GM19043 (cell line): ENCODE measurements around the gene ARHGEF37.

ENCODE experiments used
- ATAC-seq: cut with Tn5 transposase; IDR thresholded peaks from one replicate; pipeline ENCODE4 v1.9.1; 2021; ENCODE audit warnings: low read depth; ENCODE audit not compliant: unreplicated experiment

Gene ARHGEF37

DNA sequence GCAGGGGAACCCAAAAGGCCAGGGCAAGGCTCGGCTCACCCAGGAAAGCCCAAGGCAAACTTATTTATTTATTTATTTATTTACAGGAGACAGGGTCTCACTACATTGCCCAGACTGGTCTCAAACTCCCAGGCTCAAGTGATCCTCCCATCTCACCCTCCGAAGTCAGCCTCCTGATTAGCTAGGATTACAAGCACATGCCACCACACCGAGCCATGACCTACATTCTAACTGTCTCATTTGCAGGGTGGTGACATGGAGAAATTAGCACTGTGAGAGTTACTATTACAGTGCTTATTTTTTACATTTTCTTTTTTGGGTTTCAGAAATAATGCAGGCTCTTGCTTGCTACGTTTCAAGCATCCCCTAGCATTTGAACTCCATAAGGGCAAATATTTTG, 18.1 kb downstream of the ARHGEF37 start:
- no peak for ATAC-seq

DNA sequence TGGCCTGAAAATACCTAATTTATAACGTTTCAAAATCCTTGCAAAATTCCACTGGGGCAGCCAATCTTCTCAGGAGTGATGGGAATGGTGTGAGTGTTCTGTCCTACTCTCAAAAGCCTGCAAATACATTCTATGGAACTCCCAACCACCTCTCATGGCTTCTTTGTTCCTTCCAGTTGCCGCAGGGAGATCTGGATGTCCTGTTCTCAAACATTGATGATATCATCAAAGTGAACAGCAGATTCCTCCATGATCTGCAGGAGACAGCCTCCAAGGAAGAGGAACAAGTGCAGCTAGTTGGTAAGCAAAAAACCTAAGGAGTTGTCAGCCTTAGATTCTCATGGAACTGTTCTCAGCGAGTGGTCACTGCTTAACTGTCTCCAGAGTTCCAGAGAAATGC, 19.6 kb downstream of the ARHGEF37 start:
- no peak for ATAC-seq

DNA sequence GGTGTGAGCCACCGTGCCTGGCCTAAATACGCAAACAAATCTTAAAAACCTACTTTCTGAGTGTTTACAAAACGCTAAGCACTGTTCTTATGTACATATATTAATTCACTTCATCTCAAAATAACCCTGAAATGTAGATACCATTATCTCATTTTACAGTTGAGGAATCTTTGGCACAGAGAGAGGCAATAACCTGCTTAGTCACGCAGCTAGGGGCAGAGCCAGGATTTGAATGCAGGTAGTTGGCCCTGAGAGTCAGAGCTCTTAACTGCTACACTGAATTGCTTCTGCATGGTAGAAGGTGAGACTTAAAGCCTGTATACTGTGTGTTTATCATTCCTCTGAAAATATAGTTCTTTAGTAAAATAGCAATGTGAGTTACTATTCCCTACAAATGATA, 21.9 kb downstream of the ARHGEF37 start:
- no peak for ATAC-seq

DNA sequence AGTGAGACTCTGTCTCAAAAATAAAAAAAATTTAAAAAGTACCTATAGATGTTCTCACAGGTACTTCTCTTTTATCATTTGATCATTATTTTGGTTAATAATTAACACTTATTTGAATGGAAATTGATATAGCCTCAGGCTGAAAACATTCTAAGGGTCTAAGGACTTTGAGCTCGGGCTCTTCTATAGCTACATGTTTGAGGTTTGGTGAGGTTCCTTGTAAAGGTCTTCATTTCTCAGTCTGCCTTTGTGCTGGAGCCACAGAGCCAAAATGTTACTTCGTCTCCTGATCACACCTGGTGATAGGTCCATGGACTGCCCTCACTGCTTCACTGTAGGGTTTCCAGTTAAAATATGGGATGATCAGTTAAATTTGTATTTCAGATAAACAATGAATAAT, 22.6 kb downstream of the ARHGEF37 start:
- ATAC-seq, result no peak

DNA sequence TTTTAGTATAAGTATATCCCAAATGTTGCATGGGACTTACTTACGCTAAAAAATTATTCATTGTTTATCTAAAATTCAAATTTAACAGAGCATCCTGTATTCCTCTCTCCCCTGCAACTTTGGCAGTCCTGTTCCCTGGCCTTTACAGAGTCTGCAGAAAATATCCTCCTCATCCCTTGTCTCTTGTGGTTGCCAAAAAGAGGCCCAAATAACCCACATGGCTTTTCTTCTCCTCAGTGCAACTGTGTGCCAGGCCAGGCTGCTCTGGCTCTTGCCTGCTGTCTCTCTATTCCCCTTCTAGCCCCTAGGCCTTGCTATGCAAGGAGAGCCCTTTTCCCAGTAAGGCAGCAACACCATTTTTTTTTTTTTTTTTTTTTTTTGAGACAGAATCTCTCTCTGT, 23.0 kb downstream of the ARHGEF37 start:
- no peak for ATAC-seq

DNA sequence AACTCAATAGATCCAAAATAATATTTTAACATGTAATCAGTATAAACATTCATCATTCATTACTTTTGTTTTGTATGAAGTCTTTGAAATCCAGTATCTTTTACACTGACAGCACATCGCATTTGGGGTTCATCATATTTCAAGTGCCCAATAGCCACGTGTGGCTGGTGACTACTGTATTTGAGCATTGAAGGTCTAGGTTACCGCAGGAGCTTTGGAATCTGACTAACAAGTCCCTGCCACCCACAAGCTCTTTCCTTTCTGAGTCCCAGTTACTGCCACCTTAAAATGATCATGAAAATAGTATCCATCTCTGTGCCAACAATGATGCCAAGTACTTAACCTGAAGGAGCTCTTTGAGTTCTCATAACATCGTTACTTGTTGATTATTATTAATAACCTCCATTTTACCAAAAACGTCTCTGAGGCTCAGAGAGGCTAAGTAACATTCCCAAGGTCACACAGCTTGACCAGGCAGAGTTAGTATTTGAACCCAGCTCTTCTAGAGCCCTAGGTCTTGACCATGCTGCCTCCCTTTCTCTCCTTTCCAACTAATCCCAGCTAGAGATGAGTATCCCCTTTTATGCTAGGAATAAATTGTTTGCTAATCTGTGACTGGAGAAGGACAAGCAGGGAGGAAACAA, 24.2 kb downstream of the ARHGEF37 start:
- no peak for ATAC-seq

DNA sequence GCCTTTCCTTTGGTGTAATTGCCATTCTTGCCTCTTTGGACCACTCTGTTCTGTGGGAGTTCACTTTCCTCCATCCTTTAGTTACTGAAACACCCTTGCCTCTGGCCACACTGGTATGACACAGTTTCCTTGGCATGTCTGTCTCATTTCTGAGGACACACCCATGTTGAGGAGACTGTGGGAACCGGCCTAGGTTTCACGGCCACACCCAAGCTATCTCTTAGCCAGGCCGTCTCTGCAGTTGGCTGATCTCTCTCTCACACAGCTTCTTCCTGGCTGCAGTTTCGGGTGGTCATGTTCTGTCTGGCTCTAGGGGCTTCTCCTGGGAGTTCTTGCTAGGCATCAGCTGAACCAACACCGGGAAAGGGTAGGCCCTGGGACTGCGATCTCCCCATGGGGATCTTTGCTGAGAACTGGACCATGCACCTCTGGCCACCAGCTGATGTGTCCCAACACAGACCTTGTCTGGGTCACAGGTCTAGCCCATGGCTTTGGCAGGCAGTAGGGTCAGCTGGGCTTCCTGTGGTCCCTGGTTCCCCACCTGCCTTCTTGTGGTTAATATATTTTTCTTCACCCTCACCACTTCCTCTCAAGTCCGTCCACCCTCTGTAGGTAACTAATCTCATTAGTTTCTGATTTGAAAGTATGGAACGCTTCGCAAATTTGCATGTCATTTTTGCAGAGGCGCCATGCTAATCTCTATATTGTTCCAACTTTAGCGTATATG, 24.9 kb downstream of the ARHGEF37 start:
- ATAC-seq, result peak; percentile 95

DNA sequence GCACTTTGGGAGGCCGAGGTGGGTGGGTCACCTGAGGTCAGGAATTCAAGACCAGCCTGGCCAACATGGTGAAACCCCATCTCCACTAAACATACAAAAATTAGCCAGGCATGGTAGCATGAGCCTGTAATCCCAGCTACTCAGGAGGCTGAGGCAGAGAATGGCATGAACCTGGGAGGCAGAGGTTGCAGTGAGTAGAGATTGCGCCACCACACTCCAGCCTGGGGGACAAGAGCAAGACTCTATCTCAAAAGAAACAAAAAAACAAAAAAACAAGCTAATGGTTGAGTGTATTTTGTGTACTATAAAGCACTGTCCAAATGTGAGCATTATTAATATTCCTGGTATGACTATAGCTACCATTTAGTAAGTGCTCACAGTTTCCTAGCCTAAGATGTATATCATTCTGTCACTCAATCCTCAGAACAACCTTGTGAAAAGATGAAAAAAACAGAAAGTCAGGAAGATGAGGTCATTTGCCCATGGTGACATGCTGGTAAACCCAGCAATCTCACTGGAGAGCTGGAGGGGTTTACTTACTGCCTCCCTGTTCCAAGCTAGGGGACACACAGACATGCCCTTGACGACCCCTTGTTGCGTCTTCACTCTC, 27.7 kb downstream of the ARHGEF37 start:
- ATAC-seq, result no peak

DNA sequence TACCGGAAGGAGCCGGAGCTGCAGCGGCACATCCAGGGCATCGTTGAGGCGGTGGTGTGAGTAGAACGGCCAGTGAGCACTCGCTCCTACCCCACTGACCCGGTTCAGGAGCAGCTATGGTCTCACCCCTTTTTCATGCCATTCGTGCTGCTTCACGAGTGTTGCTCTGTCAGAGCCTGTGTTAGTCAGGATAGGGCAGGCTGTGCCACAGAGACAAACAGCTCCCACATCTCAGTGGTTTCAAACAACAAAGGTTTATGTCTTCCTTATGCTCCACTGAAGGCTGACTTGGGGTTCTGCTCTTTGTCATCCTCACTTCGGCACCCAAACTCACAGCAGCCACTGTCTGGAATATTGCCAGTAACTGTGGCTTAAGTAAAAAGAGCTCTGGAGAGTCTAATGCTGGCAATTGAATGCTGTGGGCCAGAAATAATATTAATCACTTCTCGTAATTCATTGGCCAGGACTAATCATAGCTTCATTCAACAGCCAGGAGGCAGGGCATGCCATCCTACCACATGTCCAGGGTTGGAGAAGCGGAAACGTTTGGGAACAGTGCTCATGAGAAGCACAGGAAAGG, 28.4 kb downstream of the ARHGEF37 start:
- ATAC-seq, result no peak

DNA sequence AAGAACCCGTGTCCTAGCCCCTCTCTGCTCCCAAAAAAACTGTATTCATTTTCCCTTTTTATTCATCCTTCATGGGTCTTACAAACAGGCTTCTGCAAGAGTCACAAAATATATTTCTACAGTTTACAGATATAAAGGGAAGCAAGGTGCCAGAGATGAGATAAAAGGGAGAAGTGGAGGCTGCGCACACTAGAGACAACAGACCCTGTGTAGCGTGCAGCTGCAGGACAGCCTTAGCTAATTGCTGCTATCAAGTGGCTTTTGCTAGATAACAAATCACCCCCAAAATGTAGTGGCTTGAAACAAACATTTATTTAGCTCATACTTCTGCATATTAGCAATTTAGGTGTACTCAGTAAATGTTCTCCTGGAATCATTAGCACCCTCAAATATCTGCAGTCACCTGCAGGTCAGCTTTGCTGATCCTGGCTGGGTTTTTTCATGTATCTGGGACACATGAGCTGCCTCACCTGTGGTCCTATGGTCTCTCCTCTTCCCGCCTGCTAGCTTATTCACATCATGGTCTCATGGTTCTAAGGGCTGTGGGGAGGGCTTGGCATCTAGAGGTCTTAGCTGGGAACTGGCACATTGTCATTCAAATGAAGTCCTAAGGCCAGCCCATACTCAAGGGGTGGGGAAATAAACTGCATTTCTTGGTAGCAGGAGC, 29.4 kb downstream of the ARHGEF37 start:
- no peak for ATAC-seq

DNA sequence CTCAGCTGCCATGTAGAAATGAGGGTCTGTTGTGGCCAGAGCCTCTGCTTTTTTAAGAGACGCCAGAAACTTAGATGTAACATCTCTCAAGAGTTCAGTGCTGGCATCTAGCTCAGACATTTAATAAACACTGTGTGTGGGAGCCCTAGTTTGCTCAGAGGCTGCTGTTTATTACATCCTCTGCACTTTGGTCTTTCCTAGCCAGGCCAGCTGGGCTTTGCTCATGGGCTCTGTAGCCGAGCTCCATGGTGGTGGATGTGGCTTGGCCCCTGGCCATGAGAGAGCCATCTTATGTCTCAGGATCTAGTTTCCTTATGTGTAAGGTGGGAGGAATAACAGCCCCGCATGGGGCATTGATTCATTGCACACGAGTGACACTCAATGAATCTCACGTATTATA, 30.0 kb downstream of the ARHGEF37 start:
- ATAC-seq, result no peak

DNA sequence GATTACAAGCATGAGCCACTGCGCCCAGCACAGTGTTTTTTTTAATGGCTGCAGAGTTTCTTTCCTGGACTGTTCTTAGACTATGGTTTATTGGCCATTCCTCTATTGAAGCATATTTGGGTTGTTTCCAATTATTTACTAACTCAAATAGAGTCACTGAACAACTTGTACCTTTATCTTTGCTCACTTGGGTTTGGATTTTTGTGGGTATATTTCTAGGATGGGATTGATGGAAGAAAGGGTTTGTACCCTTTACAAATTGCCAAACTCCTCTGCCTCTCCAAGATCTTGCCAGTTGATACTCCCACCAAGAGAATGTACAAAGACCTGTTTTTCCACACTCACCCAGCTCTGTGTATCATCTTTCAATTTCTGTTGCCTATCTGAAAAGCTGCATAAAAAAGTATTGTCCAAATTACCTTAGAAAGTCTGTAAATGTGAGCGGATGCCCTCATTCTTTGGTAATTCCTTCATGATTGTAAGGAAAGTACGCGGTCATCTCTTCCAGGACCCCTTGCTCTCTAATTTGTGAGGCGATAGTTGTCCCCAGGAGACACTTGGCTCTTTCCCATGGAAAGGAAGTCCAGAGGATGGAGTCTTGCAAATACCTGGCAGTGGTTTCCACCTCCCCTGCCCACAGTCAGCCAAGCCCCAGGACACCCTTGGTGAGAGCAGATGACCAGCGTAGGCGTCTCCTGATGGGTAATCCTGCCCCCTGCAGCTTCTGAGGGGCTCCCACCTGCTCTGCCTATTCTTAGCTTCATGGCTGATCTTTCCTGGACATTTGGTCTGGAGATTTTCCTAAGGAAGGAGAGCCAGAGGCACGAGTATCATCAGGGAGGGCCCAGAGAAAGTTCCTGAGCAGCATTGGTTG, 33.0 kb downstream of the ARHGEF37 start:
- ATAC-seq, result no peak

DNA sequence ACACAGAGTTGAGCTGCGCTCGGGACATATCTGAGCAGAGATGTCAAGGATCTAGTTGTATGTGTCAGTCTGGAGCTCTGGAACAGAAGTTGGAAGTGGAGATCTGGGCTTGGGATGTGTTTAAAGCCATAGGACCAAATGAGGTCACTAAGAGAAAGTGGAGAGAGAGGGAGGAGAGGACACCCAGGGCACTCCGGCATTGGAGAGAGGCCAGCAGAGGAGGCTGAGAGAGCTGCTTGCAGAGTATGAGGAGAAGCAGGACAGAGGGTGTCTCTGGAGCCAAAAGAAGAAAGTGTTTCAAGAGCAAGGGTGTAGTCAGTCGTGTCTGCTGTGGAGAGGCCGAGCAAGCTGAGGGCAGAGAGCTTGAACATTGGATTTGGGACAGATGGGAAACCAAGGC, 34.7 kb downstream of the ARHGEF37 start:
- ATAC-seq, result no peak

DNA sequence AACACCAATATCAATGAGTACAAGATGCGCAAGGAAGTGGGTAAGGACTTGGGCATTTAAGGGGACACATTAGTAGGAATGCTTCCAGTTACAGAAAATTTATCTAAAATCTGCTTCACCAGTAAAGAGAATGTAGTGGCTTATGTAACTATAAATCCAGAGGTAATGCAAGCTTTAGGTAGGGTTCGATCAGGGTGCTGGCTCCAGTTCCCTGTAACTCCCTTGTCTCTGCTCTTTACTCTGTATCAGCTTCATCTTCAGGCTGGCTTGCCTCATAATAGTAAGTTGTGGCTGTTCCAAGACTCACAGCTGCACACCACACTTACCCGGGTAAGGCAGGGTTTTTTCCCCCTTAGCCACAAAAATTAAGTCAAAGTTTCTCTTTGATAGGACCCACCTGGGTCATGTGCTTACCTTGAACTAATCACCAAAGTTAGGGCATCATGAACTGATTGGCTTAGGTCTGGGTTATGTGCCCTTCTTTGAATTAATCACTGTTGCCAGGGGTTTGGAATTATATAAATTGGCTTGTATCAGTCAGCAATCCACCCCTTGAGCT, 35.5 kb downstream of the ARHGEF37 start:
- peak; percentile 56 for ATAC-seq

DNA sequence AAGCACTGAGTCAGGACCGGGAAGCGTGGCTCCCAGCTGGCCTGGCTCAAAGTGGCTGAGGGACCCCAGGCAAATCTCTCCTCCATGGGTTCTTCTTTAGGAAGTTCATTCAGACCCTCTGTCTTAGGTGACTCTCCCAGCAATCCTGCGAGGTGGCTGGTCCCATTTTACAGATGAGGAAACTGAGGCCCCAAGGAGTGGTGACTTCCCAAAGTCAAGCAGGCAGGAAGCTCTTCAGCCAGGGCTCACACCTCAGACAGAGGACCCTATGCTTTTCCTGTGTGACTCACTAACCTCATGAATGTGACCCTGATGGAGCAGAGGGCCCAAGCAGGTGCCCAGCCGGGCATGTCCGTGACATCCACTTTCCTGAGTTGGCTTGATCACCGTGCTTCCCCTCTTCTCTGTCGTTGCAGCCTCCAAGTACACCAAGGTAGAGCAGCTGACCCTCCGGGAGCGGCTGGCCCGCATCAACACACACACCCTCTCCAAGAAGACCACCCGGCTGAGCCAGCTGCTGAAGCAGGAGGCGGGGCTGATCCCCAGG, 36.5 kb downstream of the ARHGEF37 start:
- ATAC-seq, result no peak

DNA sequence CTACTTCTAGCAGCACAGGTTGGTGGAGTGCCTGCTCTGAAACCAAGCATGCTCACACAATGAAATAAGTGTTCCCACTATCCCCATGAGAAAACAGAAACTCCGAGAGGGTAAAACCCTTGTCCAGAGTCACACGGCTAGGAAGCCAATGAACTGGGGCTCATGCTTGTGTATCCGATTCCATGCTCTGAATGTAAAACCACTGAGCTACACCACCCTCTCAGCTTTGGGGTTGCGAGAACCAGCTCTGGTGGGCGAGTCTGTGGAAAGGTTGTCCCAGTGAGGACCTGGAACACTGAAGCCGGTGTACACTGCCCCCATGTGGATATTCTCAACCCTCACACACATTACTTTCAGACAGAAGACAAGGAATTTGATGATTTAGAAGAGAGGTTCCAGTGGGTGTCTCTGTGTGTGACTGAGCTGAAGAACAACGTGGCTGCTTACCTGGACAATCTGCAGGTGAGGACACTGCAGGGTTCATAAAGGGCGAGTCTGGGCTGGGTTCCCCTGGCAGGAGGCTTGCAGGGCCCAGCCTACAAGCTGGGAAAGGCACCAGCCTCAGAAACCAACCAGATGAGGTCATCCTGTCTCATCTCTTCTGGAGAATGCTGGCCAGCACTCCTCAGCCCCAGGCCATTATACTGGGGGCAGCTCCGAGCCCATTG, 37.4 kb downstream of the ARHGEF37 start:
- peak; percentile 54 for ATAC-seq

DNA sequence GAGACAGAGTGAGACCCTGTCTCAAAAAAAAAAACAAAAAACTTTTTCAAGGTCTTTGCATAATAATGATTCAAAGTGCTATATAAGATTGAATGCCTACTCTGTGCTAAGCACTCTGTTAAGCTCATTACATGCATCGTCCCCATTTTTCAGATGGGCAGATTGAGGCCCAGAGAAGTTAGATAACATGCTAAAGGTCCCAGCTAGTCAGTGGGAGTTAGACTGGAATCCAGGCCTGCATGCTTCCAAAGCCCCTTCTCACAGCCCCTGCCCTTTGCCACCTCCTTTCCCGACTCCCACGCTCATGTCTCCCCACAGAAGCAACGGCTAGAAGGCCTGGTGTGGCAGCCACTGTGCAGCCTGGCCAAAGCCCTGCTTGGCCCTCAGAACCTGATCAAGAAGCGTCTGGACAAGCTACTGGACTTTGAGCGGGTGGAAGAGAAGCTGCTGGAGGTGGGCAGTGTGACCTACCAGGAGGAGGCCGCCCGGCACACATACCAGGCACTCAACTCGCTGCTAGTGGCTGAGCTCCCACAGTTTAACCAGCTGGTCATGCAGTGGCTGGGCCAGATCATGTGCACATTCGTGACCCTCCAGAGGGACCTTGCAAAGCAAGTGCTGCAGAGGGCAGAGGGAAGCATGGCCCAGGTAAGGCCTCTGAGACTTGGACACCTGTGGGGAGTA, 40.3 kb downstream of the ARHGEF37 start:
- ATAC-seq, result no peak

DNA sequence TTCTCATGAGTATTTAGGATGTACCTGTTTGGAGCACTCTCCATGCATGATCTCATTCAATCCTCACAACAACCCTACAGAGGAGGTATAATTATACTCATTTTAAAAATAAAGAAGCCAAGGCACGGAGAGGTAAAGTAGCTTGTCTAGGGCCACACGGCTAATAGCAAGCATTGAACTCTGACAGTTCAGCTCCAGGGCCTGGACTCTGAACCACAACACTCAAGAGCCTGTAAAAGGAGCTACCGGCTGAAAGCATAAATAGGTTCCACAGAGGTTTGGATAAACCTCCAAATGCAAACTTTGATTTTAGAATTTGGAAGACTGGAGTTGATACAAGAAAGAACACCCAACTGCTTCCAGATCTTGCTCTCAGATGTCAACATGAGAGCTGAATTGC, 41.2 kb downstream of the ARHGEF37 start:
- no peak for ATAC-seq

DNA sequence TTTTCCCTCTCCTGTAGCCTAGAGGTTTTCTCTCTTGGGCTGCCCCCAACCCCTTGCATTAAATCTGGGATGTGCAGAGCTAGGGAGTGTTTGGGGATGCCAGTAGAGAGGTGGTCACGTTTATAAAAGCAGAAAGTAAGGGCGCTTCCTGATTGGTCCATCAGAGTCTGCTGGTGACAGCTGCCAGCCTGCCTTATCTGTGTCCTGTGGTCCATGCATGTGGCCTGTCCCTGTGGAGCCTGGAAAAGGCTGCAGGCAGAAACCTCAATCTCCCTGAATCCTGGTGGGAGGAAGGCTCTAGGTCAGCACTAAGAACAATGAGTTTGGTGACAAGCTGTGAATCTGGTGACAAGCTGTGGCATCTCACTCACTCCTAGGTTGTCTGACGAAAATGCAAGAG, 42.2 kb downstream of the ARHGEF37 start:
- ATAC-seq, result no peak
